Vagina (tissue), 2 donors: ENCODE measurements around the gene VDR. TPM values are rescaled to one million over a fixed set of nuclear protein-coding genes. Genes with fewer than 3 reads are reported as not detected.

ENCODE experiments used
- DNase-seq, 2 donors: peaks; one replicate each; pipeline ENCODE4 v3.0.0-alpha.2; 2017; ENCODE audit errors: extremely low spot score in 2 of 2
- H3K27ac ChIP-seq: fragments of 200-600 bp; sonication (generic); one replicate; pipeline ENCODE4 v1.5.1; 2019
- H3K27me3 ChIP-seq: fragments of 200-600 bp; sonication (generic); one replicate; pipeline ENCODE4 v1.5.1; 2019
- H3K36me3 ChIP-seq, 2 donors: fragments of 200-600 bp; sonication (generic); one replicate each; pipeline ENCODE4 v1.5.1; 2017 to 2019
- H3K4me1 ChIP-seq: fragments of 200-600 bp; sonication (generic); one replicate; pipeline ENCODE4 v1.5.1; 2019
- H3K4me3 ChIP-seq, 2 donors: fragments of 200-600 bp; sonication (generic); 1 replicate in 1 of 2; 2 replicates in 1 of 2; pipeline ENCODE4 v1.5.1; 2016 to 2019
- H3K9me3 ChIP-seq: fragments of 200-600 bp; sonication (generic); one replicate; pipeline ENCODE4 v1.5.1; 2019
- CTCF ChIP-seq, 3 experiments: fragments of 450-650 bp in 2 of 3; fragments of 200-600 bp in 1 of 3; sonication (generic) in 1 of 3; IDR thresholded peaks; one replicate each; pipeline ENCODE4 v1.5.1; 2017 to 2019; ENCODE audit warnings: antibody characterized with exemption in 3 of 3, mild to moderate bottlenecking in 2 of 3, moderate library complexity in 2 of 3
- POLR2A ChIP-seq, 2 donors: fragments of 450-650 bp; IDR thresholded peaks; one replicate each; pipeline ENCODE4 v1.6.1; 2017; ENCODE audit warnings: antibody characterized with exemption in 2 of 2, mild to moderate bottlenecking in 2 of 2, moderate library complexity in 2 of 2
- POLR2AphosphoS5 ChIP-seq, 2 donors: sonication (generic); formaldehyde crosslinking; IDR thresholded peaks; one replicate each; pipeline ENCODE4 v1.9.0; 2017; ENCODE audit warnings: antibody characterized with exemption in 2 of 2, mild to moderate bottlenecking in 2 of 2, low read depth in 1 of 2; ENCODE audit not compliant: insufficient read depth in 1 of 2
- intact Hi-C: fragments of 100-400 bp; cut with DNase I; formaldehyde crosslinking; loops from one replicate; pipeline ENCODE4 v1.15.1; 2023
- total RNA-seq: library from RNA; depleted of rRNA; stranded (reverse); fragments of >200 nt; gene quantifications from one replicate; pipeline ENCODE4 v1.2.3, GENCODE V29; 2016

VDR gene
- total RNA-seq, 1 donor from 2014 or later: 23.6 TPM

DNA sequence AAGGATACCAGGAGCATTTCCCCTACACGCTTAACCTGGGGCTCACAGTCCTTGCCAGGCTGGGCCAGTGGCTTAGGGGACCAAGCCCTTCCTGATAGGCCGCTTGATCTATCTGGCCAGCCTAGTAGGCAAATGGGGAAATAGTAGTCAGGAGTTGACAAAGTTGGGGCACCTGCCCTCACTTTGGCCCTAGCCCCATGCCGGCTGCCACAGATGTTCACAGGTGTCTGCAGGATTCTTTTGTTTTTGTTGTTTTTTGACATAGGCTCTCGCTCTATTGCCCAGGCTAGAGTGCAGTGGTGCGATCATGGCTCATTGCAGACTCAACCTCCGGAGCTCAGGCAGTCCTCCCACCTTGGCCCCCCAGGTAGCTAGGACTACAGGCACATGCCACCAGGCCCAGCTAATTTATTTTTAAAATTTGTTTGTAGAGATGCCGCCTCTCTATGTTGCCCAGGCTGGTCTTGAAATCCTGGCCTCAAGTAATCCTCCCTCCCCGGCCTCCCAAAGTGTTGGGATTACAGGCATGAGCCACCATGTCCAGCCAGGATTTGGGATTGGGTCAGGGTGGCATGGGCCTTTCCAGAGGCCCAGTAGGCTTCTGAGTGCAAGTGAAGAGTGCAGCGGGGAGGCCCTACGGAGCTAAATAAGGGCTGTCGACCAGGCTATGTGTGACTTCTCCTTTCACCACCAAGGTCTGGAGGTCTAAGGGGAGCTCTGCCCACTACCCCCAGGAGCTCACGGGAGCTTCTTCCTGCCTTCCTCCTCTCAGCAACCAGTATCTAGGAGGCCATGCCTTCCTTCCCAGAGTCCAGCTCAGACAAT is 69.6 kb downstream of the VDR start:
- no peak overlapping the region for H3K27ac ChIP-seq
- DNase-seq: no peak
- H3K36me3 ChIP-seq: no peaks in the 10 kb centered on the region
- H3K9me3 ChIP-seq: no peaks in the 10 kb centered on the region
- no peak overlapping the region for H3K4me3 ChIP-seq
- intact Hi-C loops: loop anchor here (5.0 to 10.0 kb wide), 2 partner anchors 33 to 120 kb away; no protein-coding TSS in a partner anchor
- H3K27me3 ChIP-seq: no peaks in the 10 kb centered on the region
- TF ChIP-seq POLR2AphosphoS5 (IDR thresholded peaks at IDR 0.05; ENCODE audit: insufficient read depth in 1 of 2, low read depth in 1 of 2) (no peak), POLR2A (IDR thresholded peaks at IDR 0.05) (no peak), CTCF (IDR thresholded peaks at IDR 0.05) (no peak)
- peaks cover 8% of the 10 kb centered on the region for H3K4me1 ChIP-seq

- no peak overlapping the region for H3K4me3 ChIP-seq
- H3K27me3 ChIP-seq: no peaks in the 10 kb centered on the region
- H3K36me3 ChIP-seq: no peaks in the 10 kb centered on the region
- no peak for DNase-seq
- no peak for TF ChIP-seq CTCF (IDR thresholded peaks at IDR 0.05)
- TF ChIP-seq POLR2A (IDR thresholded peaks at IDR 0.05): no peak
- TF ChIP-seq POLR2AphosphoS5 (IDR thresholded peaks at IDR 0.05; ENCODE audit: insufficient read depth in 1 of 2, low read depth in 1 of 2): no peak
- H3K4me1 ChIP-seq: peaks cover 17% of the 10 kb centered on the region
- no peak overlapping the region for H3K27ac ChIP-seq
- no peaks in the 10 kb centered on the region for H3K9me3 ChIP-seq
- intact Hi-C loops: loop anchor here (10.0 kb wide), 1 partner anchor 120 kb away; no protein-coding TSS in a partner anchor
Observed at GRCh38 chr12:47834199-47834903, 70.4 kb downstream of the VDR start.

DNA sequence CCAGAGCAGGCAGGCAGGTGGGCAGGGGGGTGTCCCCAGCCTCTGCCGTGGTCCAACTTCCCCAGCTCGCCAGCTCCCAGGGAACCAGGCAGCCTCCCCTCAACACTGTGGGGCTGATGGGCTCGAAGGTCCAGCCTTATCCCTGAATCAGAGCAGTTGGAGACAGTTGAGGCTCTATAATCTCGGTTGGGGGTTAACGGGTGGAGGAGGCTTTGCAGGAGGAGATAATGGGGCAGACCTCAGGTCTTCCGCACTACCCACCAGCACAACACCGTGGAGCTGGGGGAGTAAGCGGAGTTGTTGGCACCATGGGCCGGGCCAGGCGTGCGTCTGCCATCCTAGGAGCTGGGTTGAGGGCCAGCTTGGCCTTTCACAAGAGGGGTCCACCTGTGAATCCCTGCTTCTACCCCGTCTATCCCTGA is 71.2 kb downstream of the VDR start:
- no peak for TF ChIP-seq CTCF (IDR thresholded peaks at IDR 0.05)
- no peak for TF ChIP-seq POLR2A (IDR thresholded peaks at IDR 0.05)
- no peak for TF ChIP-seq POLR2AphosphoS5 (IDR thresholded peaks at IDR 0.05; ENCODE audit: insufficient read depth in 1 of 2, low read depth in 1 of 2)
- Histone ChIP-seq H3K4me1 (peaks cover 22% of the 10 kb centered on the region), H3K27ac (no peak overlapping the region), H3K36me3 (no peaks in the 10 kb centered on the region), H3K4me3 (no peak overlapping the region), H3K9me3 (no peaks in the 10 kb centered on the region), H3K27me3 (no peaks in the 10 kb centered on the region)
- DNase-seq: no peak
- intact Hi-C loops: loop anchor here (10.0 kb wide), 1 partner anchor 119 kb away; no protein-coding TSS in a partner anchor

GRCh38 chr12:47832263-47832933 is 72.4 kb downstream of the VDR start:
- no peak for DNase-seq
- intact Hi-C loops: loop anchor here (10.0 kb wide), 1 partner anchor 118 kb away; no protein-coding TSS in a partner anchor
- Histone ChIP-seq H3K27ac (no peak overlapping the region), H3K27me3 (no peaks in the 10 kb centered on the region), H3K4me3 (no peak overlapping the region), H3K4me1 (peaks cover 28% of the 10 kb centered on the region), H3K9me3 (no peaks in the 10 kb centered on the region), H3K36me3 (no peaks in the 10 kb centered on the region)
- TF ChIP-seq POLR2A (IDR thresholded peaks at IDR 0.05): no peak
- no peak for TF ChIP-seq POLR2AphosphoS5 (IDR thresholded peaks at IDR 0.05; ENCODE audit: insufficient read depth in 1 of 2, low read depth in 1 of 2)
- TF ChIP-seq CTCF (IDR thresholded peaks at IDR 0.05): no peak
